Motor neuron (in vitro differentiated cells): Measurements from ENCODE around the gene FGFR2. TPM values are rescaled to one million over a fixed set of nuclear protein-coding genes. Genes with fewer than 3 reads are reported as not detected.

Experiments used
- ATAC-seq, 8 experiments: fragments of 200-7000 bp; cut with Tn5 transposase; replicated peaks in 6 of 8; 2 replicates each; pipeline ENCODE4 v1.8.0; 2021; ENCODE audit warnings: mild to moderate bottlenecking in 8 of 8, moderate library complexity in 8 of 8
- H3K27ac ChIP-seq, 2 donors: fragments of 250-450 bp; sonication (Bioruptor Pico); 2 replicates each; pipeline ENCODE4 v1.9.0; 2021; ENCODE audit warnings: antibody characterized with exemption in 2 of 2, mild to moderate bottlenecking in 2 of 2, moderate library complexity in 1 of 2
- H3K4me1 ChIP-seq, 2 donors: fragments of 250-450 bp; sonication (Bioruptor Pico); replicated peaks in 1 of 2; 2 replicates each; pipeline ENCODE4 v1.6.1; 2021; ENCODE audit warnings: antibody characterized with exemption in 2 of 2, mild to moderate bottlenecking in 2 of 2, moderate library complexity in 1 of 2
- H3K4me3 ChIP-seq, 5 donors: fragments of 250-450 bp; sonication (Bioruptor Pico); 2 replicates each; pipeline ENCODE4 v1.9.0; 2021; ENCODE audit warnings: antibody characterized with exemption in 5 of 5, mild to moderate bottlenecking in 5 of 5, moderate library complexity in 4 of 5
- WGBS, 10 experiments: fragments of 450-650 bp; shearing (Covaris generic); methylation state at CpG; one replicate each; pipeline ENCODE4 v1.0.0; 2022; 5-methylcytosine and 5-hydroxymethylcytosine counted together
- in situ Hi-C, 9 experiments: fragments of 400-800 bp; cut with MboI; loops; one replicate each; pipeline ENCODE4 v1.15.0; 2021; ENCODE audit warnings: low sequenced_read_pairs in 9 of 9, low pct_unique_long_range_greater_than_20kb in 2 of 9; ENCODE audit not compliant: unreplicated experiment in 9 of 9
- total RNA-seq, 8 experiments: library from RNA; unstranded; fragments of 300-600 nt; gene quantifications; 2 replicates each; pipeline versions ENCODE4 v1.2.3 to v1.2.4, GENCODE V29; 2022

The FGFR2 gene
- total RNA-seq, 8 experiments from 2014 or later, result 0.20 to 100.0 (median 32.4) TPM

- in situ Hi-C loops, result loop anchor here in 3 of 9 experiments (25.0 kb wide), 3 partner anchors 118 to 657 kb away; no protein-coding TSS in a partner anchor
- WGBS, 10 experiments, result 0 to 100% (median 92%) methylated on average over 1 to 2 of the region's 2 CpGs; no CpG with 5 or more reads in 2 of the 10 experiments
- no peak for ATAC-seq
- no peak overlapping the region for H3K4me3 ChIP-seq
- H3K4me1 ChIP-seq, result peaks cover 9 to 11% of the 10 kb centered on the region in 2 donors
- H3K27ac ChIP-seq, result no peak overlapping the region
Observed at GRCh38 chr10:121618906-121619305, 20.7 kb upstream of the FGFR2 start.

GRCh38 chr10:121617176-121617575 is 18.9 kb upstream of the FGFR2 start:
- in situ Hi-C loops, result loop anchor here in 3 of 9 experiments (25.0 kb wide), 3 partner anchors 120 to 655 kb away; no protein-coding TSS in a partner anchor
- 0 to 100% (median 73%) methylated on average over 1 to 4 of the region's 7 CpGs; no CpG with 5 or more reads in 6 of the 10 experiments for WGBS, 10 experiments
- Histone ChIP-seq H3K4me3 (no peak overlapping the region), H3K4me1 (peaks cover 9 to 11% of the 10 kb centered on the region in 2 donors), H3K27ac (no peak overlapping the region)
- no peak for ATAC-seq

- Histone ChIP-seq H3K4me1 (peaks cover 12 to 16% of the 10 kb centered on the region in 2 donors), H3K27ac (no peak overlapping the region), H3K4me3 (no peak overlapping the region)
- WGBS, 10 experiments, result 42 to 100% (median 91%) methylated on average over 1 to 6 of the region's 11 CpGs; no CpG with 5 or more reads in 2 of the 10 experiments
- ATAC-seq, result no peak
- in situ Hi-C loops, result loop anchor here in 3 of 9 experiments (25.0 kb wide), 3 partner anchors 121 to 654 kb away; no protein-coding TSS in a partner anchor
Observed at GRCh38 chr10:121616291-121616690, 18.0 kb upstream of the FGFR2 start.

- no peak overlapping the region for H3K4me3 ChIP-seq
- peaks cover 16 to 20% of the 10 kb centered on the region in 2 donors for H3K4me1 ChIP-seq
- in situ Hi-C loops, result loop anchor here in 3 of 9 experiments (25.0 kb wide), 3 partner anchors 121 to 654 kb away; no protein-coding TSS in a partner anchor
- WGBS, 10 experiments, result 75 to 100% (median 92%) methylated on average over 2 to 7 of the region's 7 CpGs; no CpG with 5 or more reads in 3 of the 10 experiments
- ATAC-seq, result no peak
- no peak overlapping the region for H3K27ac ChIP-seq
Observed at GRCh38 chr10:121615836-121616235, 17.6 kb upstream of the FGFR2 start.

- ATAC-seq, result no peak
- Histone ChIP-seq H3K4me1 (peaks cover 16 to 24% of the 10 kb centered on the region in 2 donors), H3K4me3 (no peak overlapping the region), H3K27ac (no peak overlapping the region)
- in situ Hi-C loops, result loop anchor here in 3 of 9 experiments (25.0 kb wide), 3 partner anchors 122 to 653 kb away; no protein-coding TSS in a partner anchor
- WGBS, 10 experiments, result 41 to 95% (median 81%) methylated on average over 1 to 12 of the region's 12 CpGs; no CpG with 5 or more reads in 3 of the 10 experiments
Observed at GRCh38 chr10:121615435-121615793, 17.2 kb upstream of the FGFR2 start.

- in situ Hi-C loops, result loop anchor here in 3 of 9 experiments (25.0 kb wide), 3 partner anchors 122 to 653 kb away; no protein-coding TSS in a partner anchor
- Histone ChIP-seq H3K4me1 (peaks cover 19 to 30% of the 10 kb centered on the region in 2 donors), H3K27ac (no peak overlapping the region), H3K4me3 (no peak overlapping the region)
- 62 to 100% (median 82%) methylated on average over 1 to 6 of the region's 9 CpGs; no CpG with 5 or more reads in 1 of the 10 experiments for WGBS, 10 experiments
- peak in 7 of 8 experiments; percentile 12 to 64 (median 43) for ATAC-seq
Observed at GRCh38 chr10:121614613-121615434, 16.6 kb upstream of the FGFR2 start.

GRCh38 chr10:121613456-121613855 is 15.2 kb upstream of the FGFR2 start:
- 26 to 100% (median 79%) methylated on average over 1 to 4 of the region's 6 CpGs; no CpG with 5 or more reads in 6 of the 10 experiments for WGBS, 10 experiments
- H3K27ac ChIP-seq, result no peak overlapping the region
- in situ Hi-C loops, result loop anchor here in 3 of 9 experiments (25.0 kb wide), 3 partner anchors 124 to 651 kb away; no protein-coding TSS in a partner anchor

GRCh38 chr10:121611393-121612159 is 13.3 kb upstream of the FGFR2 start:
- in situ Hi-C loops, result loop anchor here in 3 of 9 experiments (25.0 kb wide), 3 partner anchors 126 to 649 kb away; no protein-coding TSS in a partner anchor
- H3K4me1 ChIP-seq, result peaks cover 35% of the 10 kb centered on the region in 2 donors
- peak overlapping the region; percentile 39 to 59 for H3K27ac ChIP-seq
- peak in 5 of 8 experiments; percentile 70 to 84 (median 80) for ATAC-seq
- WGBS, 10 experiments, result 41 to 90% (median 73%) methylated on average over 2 to 11 of the region's 12 CpGs
- H3K4me3 ChIP-seq, result no peak overlapping the region

More at GRCh38 chr10:121613456-121613855, 15.2 kb upstream of the FGFR2 start:
- peaks cover 26 to 35% of the 10 kb centered on the region in 2 donors for H3K4me1 ChIP-seq
- H3K4me3 ChIP-seq, result no peak overlapping the region
- ATAC-seq, result no peak

- no peak overlapping the region for H3K27ac ChIP-seq
- 74 to 97% (median 93%) methylated on average over 3 to 7 of the region's 7 CpGs for WGBS, 10 experiments
- no peak overlapping the region for H3K4me3 ChIP-seq
- ATAC-seq, result peak in 5 of 8 experiments; percentile 17 to 70 (median 30)
- peaks cover 35 to 38% of the 10 kb centered on the region in 2 donors for H3K4me1 ChIP-seq
- in situ Hi-C loops, result loop anchor here in 3 of 9 experiments (25.0 kb wide), 3 partner anchors 126 to 649 kb away; no protein-coding TSS in a partner anchor
Observed at GRCh38 chr10:121610798-121611323, 12.6 kb upstream of the FGFR2 start.

- Histone ChIP-seq H3K4me3 (no peak overlapping the region), H3K4me1 (peaks cover 25 to 34% of the 10 kb centered on the region in 2 donors), H3K27ac (no peak overlapping the region)
- ATAC-seq, result peak in 4 of 8 experiments; percentile 25 to 44 (median 42)
- in situ Hi-C loops, result loop anchor here in 3 of 9 experiments (25.0 kb wide), 3 partner anchors 128 to 647 kb away; no protein-coding TSS in a partner anchor
- 68 to 100% (median 85%) methylated on average over 1 to 10 of the region's 17 CpGs; no CpG with 5 or more reads in 3 of the 10 experiments for WGBS, 10 experiments
Observed at GRCh38 chr10:121609426-121610380, 11.5 kb upstream of the FGFR2 start.
